ENCODE measurements around the gene GPR137. TPM values are rescaled to one million over a fixed set of nuclear protein-coding genes. Genes with fewer than 3 reads are reported as not detected.

The GPR137 gene
- total RNA-seq, 2 experiments from 2014 or later: 24.6 to 32.2 TPM

DNA sequence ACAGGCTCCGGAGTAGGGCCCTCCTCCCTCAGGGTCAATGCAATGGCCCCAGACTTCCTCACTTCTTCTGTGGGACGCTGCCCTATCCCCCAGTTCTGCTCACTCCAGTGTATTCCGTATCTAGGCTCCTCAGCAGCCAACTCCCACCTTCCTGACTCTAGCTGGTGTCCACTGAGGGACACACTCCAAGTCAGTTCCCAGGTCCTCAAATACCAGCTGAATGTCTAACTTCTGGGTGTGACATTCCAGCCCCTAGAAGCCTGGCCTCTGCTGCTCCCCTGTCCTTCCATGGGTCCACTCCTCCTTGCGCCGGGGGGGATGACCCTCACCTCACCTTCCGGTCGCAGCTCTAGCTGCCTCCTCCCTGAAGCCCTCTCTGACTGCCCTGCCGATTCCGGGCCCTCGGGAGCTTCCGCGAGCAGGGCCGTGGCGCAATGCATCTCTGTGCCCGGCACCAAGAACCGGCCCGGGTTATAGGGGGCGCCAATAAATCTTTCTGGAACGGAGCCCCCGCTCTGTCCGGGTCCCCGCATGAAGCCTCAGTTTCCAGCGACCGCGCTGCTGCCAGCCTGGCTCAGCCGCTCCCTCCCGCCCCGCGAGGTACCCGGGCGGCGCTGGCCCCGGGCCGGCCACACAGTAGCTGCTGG, 16.6 kb upstream of the GPR137 start:
- CTCF ChIA-PET: interaction anchor here (0.7 to 12.3 kb wide), 10 partner anchors 8 to 82 kb away, joined by 3 to 162 read pairs (median 6); partner anchors contain the start of genes BAD, CATSPERZ, GPR137 and PLCB3
- peak; percentile 51 for DNase-seq
- H3K9me3 Mint-ChIP-seq: no peaks in the 10 kb centered on the region
- peaks cover 26% of the 10 kb centered on the region for H3K4me1 Mint-ChIP-seq
- peaks cover 3% of the 10 kb centered on the region for H3K36me3 Mint-ChIP-seq (ENCODE audit: low read depth)
- POLR2A ChIA-PET: interaction anchor here (0.6 to 1.3 kb wide), 3 partner anchors 16 to 34 kb away, joined by 3 to 4 read pairs (median 4); partner anchors contain the start of gene BAD
- peak overlapping the region; percentile 92 for H3K27ac Mint-ChIP-seq
- H3K27me3 Mint-ChIP-seq: no peaks in the 10 kb centered on the region
- H3K4me3 Mint-ChIP-seq: peak overlapping the region; percentile 88

DNA sequence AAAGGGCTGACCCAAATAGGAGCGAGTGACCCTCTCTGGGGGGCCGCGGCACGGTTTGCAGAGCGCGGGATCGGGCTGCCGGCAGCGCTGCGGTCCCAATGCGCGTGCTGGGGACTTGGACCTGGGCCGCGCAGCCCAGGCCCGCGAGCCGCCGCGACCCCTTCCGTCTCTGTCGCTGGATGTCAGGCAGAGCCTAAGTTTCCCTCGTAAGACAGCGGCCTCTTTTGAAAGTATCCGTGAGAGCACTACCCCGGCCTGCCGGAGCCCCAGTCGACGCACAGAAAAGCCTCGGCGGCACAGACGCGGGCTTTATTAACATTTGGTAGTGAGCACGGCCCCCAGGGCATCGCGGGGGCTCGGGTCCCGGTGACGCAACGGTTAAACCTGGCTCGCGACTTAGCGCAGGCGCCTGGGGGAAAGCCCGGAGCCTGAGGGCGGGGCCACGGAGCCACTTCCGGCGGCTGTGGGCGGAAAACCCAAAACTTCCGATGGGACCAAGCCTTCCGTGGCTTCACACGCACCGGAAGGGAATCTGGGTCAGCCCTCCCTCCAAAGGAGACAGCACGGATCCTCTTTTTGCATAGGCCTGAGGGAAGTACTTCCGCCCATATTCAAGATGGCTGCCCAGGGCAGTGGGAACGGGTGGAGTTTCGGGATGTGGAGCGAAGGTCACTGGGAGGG, 16.0 kb upstream of the GPR137 start:
- CTCF ChIA-PET: interaction anchor here (0.8 to 12.3 kb wide), 12 partner anchors 9 to 83 kb away, joined by 3 to 162 read pairs (median 6); partner anchors contain the start of genes BAD, CATSPERZ, FERMT3 and GPR137
- Mint-ChIP-seq H3K4me3 (peak overlapping the region; percentile 88), H3K9me3 (no peaks in the 10 kb centered on the region), H3K36me3 (ENCODE audit: low read depth) (peaks cover 5% of the 10 kb centered on the region), H3K4me1 (peaks cover 26% of the 10 kb centered on the region), H3K27me3 (no peaks in the 10 kb centered on the region), H3K27ac (peak overlapping the region; percentile 92)
- POLR2A ChIA-PET: interaction anchor here (0.7 to 1.3 kb wide), 3 partner anchors 15 to 70 kb away, joined by 3 to 4 read pairs (median 4); partner anchors contain the start of genes BAD and CCDC88B
- peak; percentile 97 for DNase-seq

DNA sequence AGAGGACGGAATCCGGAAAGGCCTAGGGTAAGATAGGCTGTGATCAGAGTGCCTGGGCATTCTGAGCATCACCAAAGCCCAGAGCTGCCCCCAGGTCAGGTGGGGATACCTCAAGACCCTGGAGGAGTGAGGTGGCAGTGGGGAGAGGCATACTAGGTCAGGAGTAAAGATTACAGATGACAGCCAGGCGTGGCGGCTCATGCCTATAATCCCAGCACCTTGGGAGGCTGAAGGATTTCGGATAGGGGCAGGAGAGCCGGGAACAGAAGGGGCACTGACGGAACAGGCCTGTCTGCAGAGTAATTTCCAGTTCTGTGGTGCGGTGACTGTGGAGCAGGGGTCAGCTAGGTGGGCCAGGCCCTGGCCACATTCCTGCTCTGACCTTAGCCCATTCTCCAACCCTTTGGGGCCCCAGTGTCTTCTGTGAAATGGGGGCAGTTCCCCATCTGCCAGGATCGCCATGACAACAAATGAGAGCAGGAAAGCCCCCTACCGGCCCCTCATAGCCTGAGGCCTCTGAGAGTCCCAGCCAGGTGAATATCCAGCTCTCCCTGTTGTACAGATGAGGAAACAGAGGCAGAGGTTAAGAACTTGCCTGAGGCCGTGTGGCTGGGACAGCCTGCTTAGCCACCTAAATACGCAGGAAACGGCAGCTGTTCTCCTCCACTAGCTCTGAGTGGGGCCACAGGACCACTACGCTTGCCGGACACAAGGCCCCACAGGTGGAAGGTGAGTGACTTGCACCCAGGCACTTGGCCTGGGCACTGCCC, 10.4 kb upstream of the GPR137 start:
- no peak overlapping the region for H3K4me3 Mint-ChIP-seq
- H3K9me3 Mint-ChIP-seq: no peaks in the 10 kb centered on the region
- peaks cover 8% of the 10 kb centered on the region for H3K4me1 Mint-ChIP-seq
- ChIA-PET POLR2A (no interaction called here), CTCF (interaction anchor here (0.9 to 1.7 kb wide), 8 partner anchors 10 to 57 kb away, joined by 3 to 5 read pairs (median 3); partner anchors contain the start of gene PPP1R14B)
- H3K27me3 Mint-ChIP-seq: no peaks in the 10 kb centered on the region
- H3K27ac Mint-ChIP-seq: no peak overlapping the region
- H3K36me3 Mint-ChIP-seq (ENCODE audit: low read depth): peaks cover 13% of the 10 kb centered on the region
- no peak for DNase-seq

DNA sequence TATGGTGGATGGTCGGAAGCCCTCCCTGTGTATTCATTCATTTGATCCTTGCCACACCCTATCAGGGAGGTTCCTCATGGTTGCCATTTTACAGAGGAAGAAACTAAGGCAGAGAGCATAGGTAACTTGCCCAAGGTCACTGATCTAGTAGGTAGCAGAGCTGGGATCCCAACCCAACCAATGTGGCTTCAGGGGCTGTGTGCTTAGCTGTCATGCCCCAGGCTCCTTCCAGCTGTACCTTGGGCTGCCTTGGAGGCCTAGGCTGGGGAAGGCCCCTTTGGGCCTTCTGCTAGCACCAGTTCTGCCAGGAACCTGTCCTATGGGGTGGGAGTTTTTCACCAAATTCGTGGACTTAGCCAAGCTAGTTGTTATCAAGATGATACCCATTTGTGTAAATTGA, 9.8 kb upstream of the GPR137 start:
- ChIA-PET CTCF (interaction anchor here (0.9 to 1.7 kb wide), 8 partner anchors 9 to 57 kb away, joined by 3 to 5 read pairs (median 3); partner anchors contain the start of gene PPP1R14B), POLR2A (no interaction called here)
- peaks cover 13% of the 10 kb centered on the region for H3K36me3 Mint-ChIP-seq (ENCODE audit: low read depth)
- no peak overlapping the region for H3K27ac Mint-ChIP-seq
- no peaks in the 10 kb centered on the region for H3K27me3 Mint-ChIP-seq
- no peak overlapping the region for H3K4me3 Mint-ChIP-seq
- no peak for DNase-seq
- peaks cover 8% of the 10 kb centered on the region for H3K4me1 Mint-ChIP-seq
- H3K9me3 Mint-ChIP-seq: no peaks in the 10 kb centered on the region

DNA sequence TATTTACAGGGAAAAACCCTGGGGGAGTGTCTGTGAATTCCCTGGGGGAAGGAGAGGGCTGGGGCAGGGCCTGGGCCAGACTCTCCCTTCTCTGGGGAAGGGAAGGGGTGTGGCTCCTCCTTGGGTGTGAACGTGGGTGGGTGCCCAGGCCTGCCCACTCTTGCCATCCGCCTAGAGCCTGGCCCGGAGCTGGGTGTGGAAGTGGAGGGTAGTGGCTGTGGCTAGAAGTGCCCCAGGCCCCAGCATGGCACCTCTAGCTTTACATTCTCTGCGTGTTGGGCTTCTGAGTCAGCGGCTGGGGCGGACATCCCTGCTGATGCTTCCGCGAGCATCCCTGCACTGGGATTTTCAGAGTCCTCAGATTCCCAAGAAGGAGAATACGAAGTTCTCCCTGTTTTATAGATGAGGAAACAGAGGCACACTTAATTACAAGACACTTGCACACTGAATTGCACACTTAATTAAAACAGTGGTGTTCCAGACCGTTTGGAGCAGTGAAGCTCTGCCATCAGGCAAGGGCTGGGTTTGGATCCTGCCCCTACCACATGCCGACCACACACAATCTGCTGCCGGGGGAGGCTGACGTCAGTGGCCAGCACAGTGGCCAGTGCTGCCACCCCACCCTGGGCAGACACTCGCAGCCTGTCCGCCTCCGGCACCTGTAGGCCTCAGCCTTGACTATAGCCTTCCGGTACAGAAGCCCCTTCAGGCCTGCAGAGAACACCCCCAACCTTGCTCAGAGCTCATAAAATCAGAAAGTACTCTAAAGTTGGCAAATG, 8.8 kb upstream of the GPR137 start:
- DNase-seq: no peak
- Mint-ChIP-seq H3K4me1 (peaks cover 12% of the 10 kb centered on the region), H3K9me3 (no peaks in the 10 kb centered on the region), H3K27me3 (no peaks in the 10 kb centered on the region), H3K4me3 (no peak overlapping the region), H3K27ac (peak overlapping the region; percentile 13), H3K36me3 (ENCODE audit: low read depth) (peaks cover 19% of the 10 kb centered on the region)
- POLR2A ChIA-PET: no interaction called here
- CTCF ChIA-PET: interaction anchor here (1.0 to 1.5 kb wide), 8 partner anchors 8 to 56 kb away, joined by 3 to 4 read pairs (median 3); no protein-coding TSS in a partner anchor

DNA sequence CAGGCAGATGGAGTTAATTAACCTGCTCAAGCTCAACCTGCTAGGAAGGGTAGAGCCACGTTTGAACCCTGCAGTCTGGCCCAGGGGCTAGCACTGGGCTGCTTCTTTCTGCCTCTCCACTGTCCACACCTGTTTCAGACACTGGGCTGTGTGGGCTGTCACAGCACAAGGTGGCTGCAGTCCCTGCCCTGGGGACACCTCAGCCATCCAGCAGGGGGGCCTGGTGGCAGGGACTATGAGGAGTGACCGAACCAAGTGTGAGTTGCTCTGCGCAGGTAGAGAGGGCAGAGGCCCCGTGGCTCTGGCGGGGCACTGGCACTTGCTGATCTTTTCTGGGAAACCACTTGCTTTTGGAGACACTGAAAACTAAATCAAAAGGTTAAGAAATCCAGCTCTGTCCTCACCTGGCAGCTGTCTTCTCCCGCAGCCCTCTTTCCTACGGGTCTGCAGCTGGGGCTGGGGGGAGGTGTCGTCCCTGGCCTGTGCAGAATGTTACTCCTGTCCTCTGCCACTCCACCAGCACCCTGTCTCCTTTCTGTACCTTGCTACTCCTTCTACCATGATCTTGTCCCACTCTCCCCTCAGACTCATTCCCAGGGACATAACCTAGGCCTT, 7.0 kb upstream of the GPR137 start:
- no peaks in the 10 kb centered on the region for H3K27me3 Mint-ChIP-seq
- H3K36me3 Mint-ChIP-seq (ENCODE audit: low read depth): peaks cover 25% of the 10 kb centered on the region
- POLR2A ChIA-PET: no interaction called here
- H3K9me3 Mint-ChIP-seq: no peaks in the 10 kb centered on the region
- H3K4me1 Mint-ChIP-seq: peaks cover 16% of the 10 kb centered on the region
- H3K27ac Mint-ChIP-seq: no peak overlapping the region
- CTCF ChIA-PET: interaction anchor here (0.7 to 10.4 kb wide), 3 partner anchors 10 to 28 kb away, joined by 3 to 92 read pairs (median 3); partner anchors contain the start of genes CATSPERZ and ESRRA
- no peak overlapping the region for H3K4me3 Mint-ChIP-seq
- no peak for DNase-seq

DNA sequence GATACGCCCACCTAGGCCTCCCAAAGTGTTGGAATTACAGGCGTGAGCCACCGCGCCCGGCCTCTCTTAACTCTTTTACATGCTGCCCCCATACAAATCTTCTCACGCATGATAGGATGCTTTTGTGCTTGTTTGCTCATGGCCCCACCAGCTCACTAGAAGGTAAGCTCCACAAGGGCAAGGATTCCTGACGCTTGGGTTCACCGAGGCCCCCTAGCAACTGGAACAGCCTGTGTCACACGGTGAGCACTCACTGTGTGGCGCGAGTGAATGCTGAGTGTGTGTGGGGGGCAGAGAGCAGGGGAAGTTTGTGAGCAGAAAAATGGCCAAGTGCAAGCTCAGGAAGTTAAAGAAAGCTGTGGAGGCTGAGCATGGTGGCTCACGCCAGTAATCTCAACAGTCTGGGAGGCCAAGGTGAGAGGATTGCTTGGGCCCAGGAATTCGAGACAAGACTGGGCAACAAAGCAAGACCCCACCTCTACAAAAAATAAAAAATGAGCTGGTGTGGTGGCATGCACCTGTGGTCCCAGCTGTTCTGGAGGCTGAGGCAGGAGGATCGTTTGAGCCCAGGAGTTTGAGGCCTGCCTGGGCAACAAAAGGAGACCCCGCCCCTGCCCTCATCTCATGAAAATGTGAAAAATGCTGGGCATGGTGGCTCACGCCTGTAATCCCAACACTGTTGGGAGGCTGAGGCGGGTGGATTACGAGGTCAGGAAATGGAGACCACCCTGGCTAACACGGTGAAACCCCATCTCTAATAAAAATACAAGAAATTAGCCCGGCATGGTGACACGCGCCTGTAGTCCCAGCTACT, 3.5 kb upstream of the GPR137 start:
- Mint-ChIP-seq H3K36me3 (ENCODE audit: low read depth) (peaks cover 20% of the 10 kb centered on the region), H3K4me3 (no peak overlapping the region), H3K9me3 (no peaks in the 10 kb centered on the region), H3K27ac (peak overlapping the region; percentile 46), H3K27me3 (no peaks in the 10 kb centered on the region), H3K4me1 (peaks cover 28% of the 10 kb centered on the region)
- POLR2A ChIA-PET: no interaction called here
- CTCF ChIA-PET: interaction anchor here (1.2 to 10.4 kb wide), 6 partner anchors 8 to 75 kb away, joined by 3 to 92 read pairs (median 10); partner anchors contain the start of genes CATSPERZ, ESRRA, FERMT3 and PLCB3
- DNase-seq: no peak

DNA sequence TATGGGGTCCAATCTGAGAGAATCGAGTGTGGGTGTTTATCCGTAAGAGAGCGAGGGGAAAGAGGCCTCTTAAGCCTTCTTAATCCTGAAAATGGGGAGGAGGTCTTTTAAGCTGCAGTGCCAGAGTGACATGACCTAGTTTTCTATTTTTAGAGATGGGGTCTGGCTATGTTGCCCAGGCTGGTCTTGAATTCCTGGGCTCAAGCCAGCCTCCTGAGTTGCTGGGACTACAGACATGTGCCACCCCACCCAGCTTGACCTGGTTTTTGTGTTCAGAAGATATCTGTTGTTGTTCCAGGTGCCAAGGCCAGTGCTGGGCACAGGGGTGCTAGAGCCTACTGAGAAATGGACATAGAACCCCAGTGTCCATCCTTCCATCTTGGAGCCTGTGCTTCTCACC, 2.6 kb upstream of the GPR137 start:
- Mint-ChIP-seq H3K27ac (peak overlapping the region; percentile 61), H3K27me3 (no peaks in the 10 kb centered on the region), H3K4me3 (peak overlapping the region; percentile 82), H3K9me3 (no peaks in the 10 kb centered on the region), H3K4me1 (peaks cover 30% of the 10 kb centered on the region), H3K36me3 (ENCODE audit: low read depth) (peaks cover 20% of the 10 kb centered on the region)
- CTCF ChIA-PET: interaction anchor here (0.8 to 10.4 kb wide), 7 partner anchors 9 to 79 kb away, joined by 3 to 92 read pairs (median 5); partner anchors contain the start of genes CATSPERZ, ESRRA, FERMT3 and PLCB3
- no peak for DNase-seq
- POLR2A ChIA-PET: no interaction called here

DNA sequence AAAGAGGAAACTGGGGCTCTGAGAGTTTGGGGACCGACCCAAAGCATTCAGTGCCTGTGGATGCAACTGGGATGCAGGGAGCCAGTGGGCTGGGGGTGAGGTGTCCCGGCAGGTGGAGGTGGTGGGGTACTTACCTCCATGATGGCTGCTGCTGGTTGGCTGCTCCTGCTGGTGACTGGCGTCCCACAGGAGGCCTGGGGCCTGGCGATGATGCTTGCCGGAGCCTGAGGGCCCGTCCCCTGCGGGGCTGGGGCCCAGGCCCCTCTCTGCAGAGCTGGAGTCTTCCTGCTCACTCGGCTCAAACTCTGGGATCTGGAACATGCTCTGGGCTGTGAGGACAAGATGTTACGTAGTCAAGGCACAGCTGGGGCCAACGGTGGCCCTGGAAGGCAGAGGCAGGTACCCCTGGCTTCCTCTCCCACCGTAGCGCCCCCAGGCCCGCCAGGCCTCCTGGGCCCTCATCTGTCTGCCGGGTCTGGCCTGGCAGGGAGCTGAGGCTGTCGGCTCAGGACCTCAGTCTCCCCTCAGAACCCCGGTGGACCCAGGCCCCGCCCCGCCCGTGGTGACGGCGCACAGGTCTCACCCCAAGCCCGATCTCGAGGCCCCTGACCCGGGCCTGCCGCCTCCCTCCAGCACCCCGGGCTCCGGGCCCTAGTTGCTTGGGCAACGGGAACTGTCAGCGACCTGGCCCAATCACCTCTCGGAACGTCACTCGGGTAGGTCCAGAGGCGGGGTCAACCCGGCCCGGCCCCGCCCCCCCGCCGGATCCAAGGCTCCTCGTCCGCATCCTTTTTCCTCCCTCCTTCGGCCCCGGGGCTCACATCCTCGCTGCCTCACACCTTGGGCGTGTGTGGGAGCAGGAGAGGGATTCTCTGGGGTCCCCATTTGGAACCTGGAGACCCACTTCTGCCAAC, 1.3 kb upstream of the GPR137 start, which contains the start of gene BAD:
BAD (minus strand) TSS at position 618 of the 914 bp plus-strand sequence; CDS start at position 321, 297 bp downstream.
- H3K27ac Mint-ChIP-seq: peak within 1 kb of the TSS; percentile 91
- ChIA-PET CTCF (interaction anchor here (0.6 to 10.4 kb wide), 14 partner anchors 8 to 80 kb away, joined by 3 to 92 read pairs (median 4); partner anchors contain the start of genes CATSPERZ, ESRRA, FERMT3 and PLCB3), POLR2A (interaction anchor here (1.0 to 1.2 kb wide), 2 partner anchors 15 to 33 kb away, joined by 4 to 5 read pairs; partner anchors contain the start of genes PRDX5 and TRMT112)
- H3K36me3 Mint-ChIP-seq (ENCODE audit: low read depth): peaks cover 14% of the 10 kb centered on the region
- H3K4me1 Mint-ChIP-seq: peaks cover 30% of the 10 kb centered on the region
- H3K4me3 Mint-ChIP-seq: peak within 1 kb of the TSS; percentile 82
- no peaks in the 10 kb centered on the region for H3K9me3 Mint-ChIP-seq
- DNase-seq: peak; percentile 95
- H3K27me3 Mint-ChIP-seq: peaks cover 1% of the 10 kb centered on the region

All from activated CD4-positive, alpha-beta T cell treated with anti-CD3 and anti-CD28 coated beads, Interleukin-2, amount 10 ng/mL, durations not matched to agents 7 days and 5 days (primary cell).